Spleen (tissue), 11 donors: ENCODE results near the gene SUPT3H. TPM values are rescaled to one million over a fixed set of nuclear protein-coding genes. Genes with fewer than 3 reads are reported as not detected.

Experiments used
- DNase-seq: peaks from one replicate; pipeline ENCODE4 v3.0.0-alpha.2; 2020
- H3K27ac ChIP-seq, 8 donors: fragments of 200-600 bp; sonication (generic) in 7 of 8; 1 replicate in 4 of 8; 2 replicates in 4 of 8; pipeline versions ENCODE4 v1.5.0 to v1.8.0; 2016 to 2021; ENCODE audit warnings: inconsistent platforms in 4 of 8, mild to moderate bottlenecking in 4 of 8, moderate library complexity in 1 of 8
- H3K27me3 ChIP-seq, 7 donors: fragments of 200-600 bp; sonication (generic) in 6 of 7; replicated peaks in 1 of 7; 1 replicate in 4 of 7; 2 replicates in 3 of 7; pipeline versions ENCODE4 v1.5.0 to v1.8.0; 2016 to 2021; ENCODE audit warnings: inconsistent platforms in 3 of 7, mild to moderate bottlenecking in 1 of 7
- H3K36me3 ChIP-seq, 6 donors: fragments of 200-600 bp; sonication (generic) in 5 of 6; 1 replicate in 4 of 6; 2 replicates in 2 of 6; pipeline versions ENCODE4 v1.5.0 to v1.8.0; 2016 to 2021; ENCODE audit warnings: inconsistent platforms in 2 of 6
- H3K4me1 ChIP-seq, 6 donors: fragments of 200-600 bp; sonication (generic) in 5 of 6; 1 replicate in 3 of 6; 2 replicates in 3 of 6; pipeline versions ENCODE4 v1.5.0 to v1.8.0; 2016 to 2021; ENCODE audit warnings: inconsistent platforms in 3 of 6
- H3K4me3 ChIP-seq, 8 donors: fragments of 200-600 bp; sonication (generic) in 7 of 8; 1 replicate in 4 of 8; 2 replicates in 4 of 8; pipeline versions ENCODE4 v1.5.0 to v1.8.0; 2016 to 2021; ENCODE audit warnings: inconsistent platforms in 4 of 8, mild to moderate bottlenecking in 4 of 8, moderate library complexity in 2 of 8
- H3K9me3 ChIP-seq, 8 donors: fragments of 200-600 bp; sonication (generic) in 7 of 8; 1 replicate in 4 of 8; 2 replicates in 4 of 8; pipeline versions ENCODE4 v1.5.0 to v1.8.0; 2016 to 2021; ENCODE audit warnings: inconsistent platforms in 4 of 8
- CTCF ChIP-seq, 11 experiments: fragments of 200-600 bp in 7 of 11; fragments of 450-650 bp in 4 of 11; sonication (generic) in 4 of 11; IDR thresholded peaks in 8 of 11; conservative IDR thresholded peaks in 3 of 11; 1 replicate in 7 of 11; 2 replicates in 4 of 11; pipeline versions ENCODE4 v1.4.0 to v1.8.0; 2016 to 2021; ENCODE audit warnings: antibody characterized with exemption in 11 of 11, inconsistent platforms in 4 of 11, mild to moderate bottlenecking in 1 of 11
- POLR2A ChIP-seq, 3 donors: fragments of 450-650 bp; IDR thresholded peaks; one replicate each; pipeline ENCODE4 v1.5.1; 2017; ENCODE audit warnings: antibody characterized with exemption in 3 of 3, mild to moderate bottlenecking in 1 of 3
- POLR2AphosphoS5 ChIP-seq, 3 donors: sonication (generic); formaldehyde crosslinking; IDR thresholded peaks; one replicate each; pipeline ENCODE4 v1.5.1; 2017; ENCODE audit warnings: antibody characterized with exemption in 3 of 3
- WGBS, 5 donors: extraction: QIAGEN DNeasy Blood & Tissue Kit in 3 of 5; methylation state at CpG; one replicate each; pipeline versions ENCODE4 v1.1.5 to v1.1.7; 2013 to 2018; 5-methylcytosine and 5-hydroxymethylcytosine counted together
- intact Hi-C: fragments of 100-400 bp; cut with DNase I; formaldehyde crosslinking; loops from one replicate; pipeline ENCODE4 v1.15.0; 2023; ENCODE audit warnings: low total_unique reads
- polyA plus RNA-seq, 3 donors: library from polyadenylated mRNA; stranded (reverse); fragments of 200-250 nt; gene quantifications; one replicate each; pipeline ENCODE4 v1.2.1, GENCODE V29; 2013
- total RNA-seq, 7 donors: library from RNA; depleted of rRNA in 3 of 7; stranded (reverse); fragments of >200 nt in 3 of 7; fragmentation: NEBNext Ultra II Directional in 4 of 7; extraction: Animal tissue kit (Norgen Biotek cat#: 25700) in 4 of 7; gene quantifications; one replicate each; pipeline versions ENCODE4 v1.1.0 to v1.2.1, GENCODE V29; 2016 to 2021
- donor health status: healthy with polysubstance abuse.
- donor health status: DM: no; HTN: no; CAD: no; lungs with moderate emphysema.
- donor health status: DM: no; HTN: no; CAD: no.
- donor health status: Bipolar disorder and iron deficiency.
- donor health status: healthy.
- donor health status: DM: no; HTN: no; CAD: no.
- donor health status: DM: yes; HTN: yes; CAD: no.

SUPT3H gene
- total and polyA plus RNA-seq, 10 donors: 3.1 to 16.8 (median 6.2) TPM

DNA sequence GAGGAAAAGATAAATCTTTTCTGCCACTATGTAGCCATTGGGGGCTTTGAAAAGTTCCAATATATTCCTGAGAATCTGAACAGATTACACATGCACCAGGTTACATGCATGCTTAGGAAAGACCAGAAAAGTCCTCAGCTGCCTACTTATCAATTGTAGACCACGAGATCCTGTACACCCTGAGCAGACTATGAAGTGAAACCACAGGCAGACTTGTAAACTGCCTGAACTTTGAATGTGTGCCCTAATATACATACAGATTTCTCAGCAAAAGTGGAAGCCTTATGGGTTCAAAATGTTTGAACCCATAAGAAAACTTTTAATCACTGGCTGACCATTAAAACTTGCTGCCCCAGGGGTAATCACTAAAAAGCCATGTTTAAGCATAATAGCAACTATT lies 323.1 kb downstream of the SUPT3H start:
- no peaks in the 10 kb centered on the region for H3K36me3 ChIP-seq
- TF ChIP-seq POLR2A (IDR thresholded peaks at IDR 0.05) (no peak), POLR2AphosphoS5 (IDR thresholded peaks at IDR 0.05) (no peak), CTCF (IDR thresholded peaks at IDR 0.05 in 8 of 11, conservative IDR thresholded peaks at IDR 0.05 in 3 of 11) (no peak)
- DNase-seq: no peak
- H3K4me1 ChIP-seq: peaks cover 0 to under 1% (median 0%) of the 10 kb centered on the region in 6 donors
- WGBS, 5 donors: 22 to 57% (median 24%) methylated on average over 1 of the region's 1 CpG
- intact Hi-C loops: no loop called here
- no peak overlapping the region for H3K4me3 ChIP-seq
- H3K27ac ChIP-seq: no peak overlapping the region
- H3K27me3 ChIP-seq: no peaks in the 10 kb centered on the region
- H3K9me3 ChIP-seq: peaks cover 0 to 1% (median 0%) of the 10 kb centered on the region in 8 donors

- intact Hi-C loops: no loop called here
- H3K4me1 ChIP-seq: peaks cover 0 to 8% (median 1%) of the 10 kb centered on the region in 6 donors
- TF ChIP-seq CTCF (IDR thresholded peaks at IDR 0.05 in 8 of 11, conservative IDR thresholded peaks at IDR 0.05 in 3 of 11) (no peak), POLR2AphosphoS5 (IDR thresholded peaks at IDR 0.05) (no peak)
- H3K36me3 ChIP-seq: no peaks in the 10 kb centered on the region
- no peak overlapping the region for H3K4me3 ChIP-seq
- no peak for DNase-seq
- no peaks in the 10 kb centered on the region for H3K9me3 ChIP-seq
- 86 to 99% (median 97%) methylated on average over 2 of the region's 2 CpGs for WGBS, 5 donors
- H3K27me3 ChIP-seq: no peaks in the 10 kb centered on the region
- H3K27ac ChIP-seq: no peak overlapping the region
Measured at GRCh38 chr6:45052325-45052724, 325.4 kb downstream of the SUPT3H start.

DNA sequence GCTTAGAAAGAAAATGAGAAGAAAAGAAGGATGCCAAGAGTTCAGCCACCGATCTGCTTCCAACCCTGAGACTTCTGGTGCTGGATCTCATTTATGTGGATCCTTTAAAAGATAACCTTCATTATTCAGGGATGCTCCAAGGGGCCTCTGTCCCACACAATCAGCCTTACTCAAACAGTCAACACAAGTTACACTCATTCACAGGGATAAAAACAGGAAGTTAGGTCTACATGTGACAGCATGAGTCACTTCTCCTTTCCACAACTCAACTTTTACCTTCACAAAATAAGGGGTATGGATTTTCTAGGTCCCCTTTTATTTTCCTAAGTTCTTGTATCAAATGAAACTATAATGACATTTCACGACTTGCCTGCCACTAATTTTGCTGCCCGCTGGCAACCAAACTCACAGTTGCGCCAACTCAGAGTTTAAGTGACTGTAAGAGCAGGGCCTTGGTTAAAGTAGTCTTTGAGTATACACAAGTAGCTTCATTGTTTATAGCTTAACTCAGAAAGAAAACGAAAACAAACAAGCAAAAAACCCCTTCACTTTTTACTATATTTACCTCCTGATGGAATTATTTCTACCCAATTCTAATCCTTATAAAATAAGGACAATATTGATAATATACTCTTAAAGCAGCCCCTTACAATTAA lies 328.4 kb downstream of the SUPT3H start:
- 85 to 88% (median 88%) methylated on average over 5 of the region's 5 CpGs for WGBS, 5 donors
- DNase-seq: no peak
- intact Hi-C loops: no loop called here
- Histone ChIP-seq H3K4me3 (no peak overlapping the region), H3K9me3 (no peaks in the 10 kb centered on the region), H3K27ac (no peak overlapping the region), H3K36me3 (no peaks in the 10 kb centered on the region), H3K27me3 (no peaks in the 10 kb centered on the region), H3K4me1 (peaks cover 0 to 8% (median 1%) of the 10 kb centered on the region in 6 donors)
- TF ChIP-seq POLR2A (IDR thresholded peaks at IDR 0.05): no peak
- no peak for TF ChIP-seq CTCF (IDR thresholded peaks at IDR 0.05 in 8 of 11, conservative IDR thresholded peaks at IDR 0.05 in 3 of 11)
- TF ChIP-seq POLR2AphosphoS5 (IDR thresholded peaks at IDR 0.05): no peak

GRCh38 chr6:45047573-45047972 lies 330.2 kb downstream of the SUPT3H start:
- intact Hi-C loops: no loop called here
- H3K4me3 ChIP-seq: no peak overlapping the region
- no peaks in the 10 kb centered on the region for H3K9me3 ChIP-seq
- H3K36me3 ChIP-seq: no peaks in the 10 kb centered on the region
- H3K27me3 ChIP-seq: no peaks in the 10 kb centered on the region
- no peak for DNase-seq
- H3K27ac ChIP-seq: no peak overlapping the region
- TF ChIP-seq POLR2AphosphoS5 (IDR thresholded peaks at IDR 0.05) (no peak), CTCF (IDR thresholded peaks at IDR 0.05 in 8 of 11, conservative IDR thresholded peaks at IDR 0.05 in 3 of 11) (no peak), POLR2A (IDR thresholded peaks at IDR 0.05) (no peak)
- WGBS, 5 donors: 42 to 51% (median 47%) methylated on average over 1 of the region's 1 CpG
- peaks cover 0 to 8% (median 1%) of the 10 kb centered on the region in 6 donors for H3K4me1 ChIP-seq
